HepG2 (cell line): Measurements from ENCODE around the gene FLYWCH1. TPM values are rescaled to one million over a fixed set of nuclear protein-coding genes. Genes with fewer than 3 reads are reported as not detected.

ENCODE experiments used
- GFI1 ChIP-seq: sonication (generic); formaldehyde crosslinking; IDR thresholded peaks from 2 replicates; pipeline ENCODE4 v1.5.0; 2020; ENCODE audit warnings: missing genetic modification reagents, mild to moderate bottlenecking, borderline replicate concordance
- KAT8 ChIP-seq: IDR thresholded peaks from 2 replicates; pipeline ENCODE4 v1.6.1; 2016; ENCODE audit warnings: missing genetic modification reagents, missing compliant biosample characterization
- MED13 ChIP-seq: sonication (generic); formaldehyde crosslinking; IDR thresholded peaks from 2 replicates; pipeline ENCODE4 v1.5.0; 2020; ENCODE audit warnings: missing genetic modification reagents
- SRSF1 ChIP-seq: fragments of 200-400 bp; formaldehyde crosslinking; optimal IDR thresholded peaks from 2 replicates; pipeline ENCODE3; 2017; ENCODE audit warnings: mild to moderate bottlenecking, low read depth, low read length, moderate library complexity
- ZBED4 ChIP-seq: sonication (generic); formaldehyde crosslinking; IDR thresholded peaks from 2 replicates; pipeline ENCODE4 v1.4.0; 2020; ENCODE audit warnings: missing genetic modification reagents, borderline replicate concordance
- ZNF180 ChIP-seq: sonication (generic); formaldehyde crosslinking; IDR thresholded peaks from 2 replicates; pipeline ENCODE4 v1.4.0; 2020; ENCODE audit warnings: low read depth, missing genetic modification reagents, borderline replicate concordance
- ZNF503 ChIP-seq: sonication (generic); formaldehyde crosslinking; IDR thresholded peaks from 2 replicates; pipeline ENCODE4 v1.4.0; 2020; ENCODE audit warnings: missing genetic modification reagents
- ZNF580 ChIP-seq: IDR thresholded peaks from 2 replicates; pipeline ENCODE4 v1.6.1; 2016; ENCODE audit warnings: low read depth, borderline replicate concordance
- polyA plus RNA-seq, 8 experiments: library from polyadenylated mRNA; depleted of rRNA in 3 of 8; stranded (reverse) in 7 of 8; unstranded in 1 of 8; fragments of >200 nt; fragmentation: Illumina TruSeq in 4 of 8; extraction: Trizol in 4 of 8; gene quantifications; 2 replicates each; pipeline versions ENCODE4 v1.2.1 to v1.2.3, GENCODE V29; 2011 to 2016; ENCODE audit warnings: low read depth in 4 of 8, missing spikeins in 1 of 8, mixed read lengths in 1 of 8; ENCODE audit not compliant: insufficient read depth in 1 of 8
- total RNA-seq, 5 experiments: library from RNA; depleted of rRNA; stranded (reverse); fragments of >200 nt; fragmentation: Illumina TruSeq; extraction: Trizol; gene quantifications; 2 replicates each; pipeline ENCODE4 v1.2.3, GENCODE V29; 2016; ENCODE audit warnings: low read depth in 1 of 5
- TF ChIP-seq, protein P1 (sequence below): sonication (generic); formaldehyde crosslinking; IDR thresholded peaks from 2 replicates; pipeline ENCODE4 v1.5.0; 2020; ENCODE audit warnings: mild to moderate bottlenecking, missing genetic modification reagents, borderline replicate concordance

The FLYWCH1 gene
- total and polyA plus RNA-seq, 2 of the 13 experiments (the other 11 are each of a cell fraction or from before 2014, with no cell fraction given): 7.3 to 12.4 TPM

GRCh38 chr16:2964475-2965336 is 53.0 kb downstream of the FLYWCH1 start (continued):
- TF ChIP-seq ZBED4 (CRISPR knock-in tag) (0 out of 2 replicates have a peak, but pooled peaks have one; percentile 26), ZNF580 (CRISPR knock-in tag) (no peak), KAT8 (peak; percentile 41; the same call in 1 of the 2 replicates), SRSF1 (peak; percentile 57), ZNF503 (CRISPR knock-in tag) (no peak), MED13 (CRISPR knock-in tag) (0 out of 2 replicates have a peak, but pooled peaks have one; percentile 43), ZNF180 (CRISPR knock-in tag) (no peak), GFI1 (CRISPR knock-in tag) (no peak)
- TF ChIP-seq, protein P1, sequence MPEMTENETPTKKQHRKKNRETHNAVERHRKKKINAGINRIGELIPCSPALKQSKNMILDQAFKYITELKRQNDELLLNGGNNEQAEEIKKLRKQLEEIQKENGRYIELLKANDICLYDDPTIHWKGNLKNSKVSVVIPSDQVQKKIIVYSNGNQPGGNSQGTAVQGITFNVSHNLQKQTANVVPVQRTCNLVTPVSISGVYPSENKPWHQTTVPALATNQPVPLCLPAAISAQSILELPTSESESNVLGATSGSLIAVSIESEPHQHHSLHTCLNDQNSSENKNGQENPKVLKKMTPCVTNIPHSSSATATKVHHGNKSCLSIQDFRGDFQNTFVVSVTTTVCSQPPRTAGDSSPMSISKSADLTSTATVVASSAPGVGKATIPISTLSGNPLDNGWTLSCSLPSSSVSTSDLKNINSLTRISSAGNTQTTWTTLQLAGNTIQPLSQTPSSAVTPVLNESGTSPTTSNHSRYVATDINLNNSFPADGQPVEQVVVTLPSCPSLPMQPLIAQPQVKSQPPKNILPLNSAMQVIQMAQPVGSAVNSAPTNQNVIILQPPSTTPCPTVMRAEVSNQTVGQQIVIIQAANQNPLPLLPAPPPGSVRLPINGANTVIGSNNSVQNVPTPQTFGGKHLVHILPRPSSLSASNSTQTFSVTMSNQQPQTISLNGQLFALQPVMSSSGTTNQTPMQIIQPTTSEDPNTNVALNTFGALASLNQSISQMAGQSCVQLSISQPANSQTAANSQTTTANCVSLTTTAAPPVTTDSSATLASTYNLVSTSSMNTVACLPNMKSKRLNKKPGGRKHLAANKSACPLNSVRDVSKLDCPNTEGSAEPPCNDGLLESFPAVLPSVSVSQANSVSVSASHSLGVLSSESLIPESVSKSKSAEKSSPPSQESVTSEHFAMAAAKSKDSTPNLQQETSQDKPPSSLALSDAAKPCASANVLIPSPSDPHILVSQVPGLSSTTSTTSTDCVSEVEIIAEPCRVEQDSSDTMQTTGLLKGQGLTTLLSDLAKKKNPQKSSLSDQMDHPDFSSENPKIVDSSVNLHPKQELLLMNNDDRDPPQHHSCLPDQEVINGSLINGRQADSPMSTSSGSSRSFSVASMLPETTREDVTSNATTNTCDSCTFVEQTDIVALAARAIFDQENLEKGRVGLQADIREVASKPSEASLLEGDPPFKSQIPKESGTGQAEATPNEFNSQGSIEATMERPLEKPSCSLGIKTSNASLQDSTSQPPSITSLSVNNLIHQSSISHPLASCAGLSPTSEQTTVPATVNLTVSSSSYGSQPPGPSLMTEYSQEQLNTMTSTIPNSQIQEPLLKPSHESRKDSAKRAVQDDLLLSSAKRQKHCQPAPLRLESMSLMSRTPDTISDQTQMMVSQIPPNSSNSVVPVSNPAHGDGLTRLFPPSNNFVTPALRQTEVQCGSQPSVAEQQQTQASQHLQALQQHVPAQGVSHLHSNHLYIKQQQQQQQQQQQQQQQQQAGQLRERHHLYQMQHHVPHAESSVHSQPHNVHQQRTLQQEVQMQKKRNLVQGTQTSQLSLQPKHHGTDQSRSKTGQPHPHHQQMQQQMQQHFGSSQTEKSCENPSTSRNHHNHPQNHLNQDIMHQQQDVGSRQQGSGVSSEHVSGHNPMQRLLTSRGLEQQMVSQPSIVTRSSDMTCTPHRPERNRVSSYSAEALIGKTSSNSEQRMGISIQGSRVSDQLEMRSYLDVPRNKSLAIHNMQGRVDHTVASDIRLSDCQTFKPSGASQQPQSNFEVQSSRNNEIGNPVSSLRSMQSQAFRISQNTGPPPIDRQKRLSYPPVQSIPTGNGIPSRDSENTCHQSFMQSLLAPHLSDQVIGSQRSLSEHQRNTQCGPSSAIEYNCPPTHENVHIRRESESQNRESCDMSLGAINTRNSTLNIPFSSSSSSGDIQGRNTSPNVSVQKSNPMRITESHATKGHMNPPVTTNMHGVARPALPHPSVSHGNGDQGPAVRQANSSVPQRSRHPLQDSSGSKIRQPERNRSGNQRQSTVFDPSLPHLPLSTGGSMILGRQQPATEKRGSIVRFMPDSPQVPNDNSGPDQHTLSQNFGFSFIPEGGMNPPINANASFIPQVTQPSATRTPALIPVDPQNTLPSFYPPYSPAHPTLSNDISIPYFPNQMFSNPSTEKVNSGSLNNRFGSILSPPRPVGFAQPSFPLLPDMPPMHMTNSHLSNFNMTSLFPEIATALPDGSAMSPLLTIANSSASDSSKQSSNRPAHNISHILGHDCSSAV: no peak
